ENCODE results near the gene FAM151A. TPM values are rescaled to one million over a fixed set of nuclear protein-coding genes. Genes with fewer than 3 reads are reported as not detected.
"Not testable (repeated sequence)": the region's sequence is repeated elsewhere in the genome, so short reads cannot be mapped to it uniquely, and the experiment has no call there.

The FAM151A gene
- total and polyA plus RNA-seq, 5 donors from 2014 or later = not detected

DNA sequence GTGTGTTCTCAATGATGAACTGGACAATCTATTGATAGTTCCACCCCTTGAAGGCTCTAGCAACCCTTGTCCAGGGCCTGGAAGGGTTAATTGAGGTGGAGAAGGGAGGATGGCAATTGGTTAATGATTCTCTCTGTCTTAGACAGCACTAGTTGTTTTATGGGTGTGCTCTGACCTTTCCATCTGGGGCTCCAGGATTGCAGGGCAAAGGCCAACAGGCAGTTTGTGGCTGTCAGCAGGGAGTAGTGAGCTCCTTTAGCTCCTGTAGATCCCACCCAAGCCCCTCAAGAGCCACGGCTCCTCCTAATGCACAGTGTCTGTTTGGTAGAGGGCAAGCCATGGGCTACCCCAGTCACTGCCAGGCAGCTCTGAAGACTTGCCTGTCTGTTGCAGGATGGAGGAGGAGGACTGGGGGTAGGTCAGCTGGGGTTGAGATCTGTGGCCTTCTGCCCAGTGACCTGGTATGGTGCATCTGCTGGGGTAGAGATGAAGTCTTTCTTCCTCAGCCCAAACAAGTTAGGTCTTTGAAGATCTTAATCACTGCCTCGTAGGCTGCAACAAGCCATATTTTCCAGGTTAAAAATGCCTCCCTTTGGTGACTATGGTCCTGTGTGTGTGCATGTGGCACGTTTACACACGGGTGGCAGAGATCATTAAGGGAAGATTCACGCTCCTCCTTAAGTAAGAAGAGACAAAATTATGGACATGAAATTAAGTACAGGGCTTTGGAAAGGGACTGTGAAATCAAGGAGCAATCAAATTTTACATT, 26.0 kb upstream of the FAM151A start:
- no peak overlapping the region for H3K4me3 ChIP-seq (ENCODE audit: low read depth, low read length)
- no peak overlapping the region for H3K4me3 Mint-ChIP-seq
- H3K27ac ChIP-seq (ENCODE audit: insufficient read depth, low read length, poor library complexity, severe bottlenecking) = no peak overlapping the region
- H3K36me3 Mint-ChIP-seq = no peaks in the 10 kb centered on the region
- peak overlapping the region in 1 of 3 donors; percentile 63 for H3K27ac Mint-ChIP-seq
- no peaks in the 10 kb centered on the region for H3K36me3 ChIP-seq (ENCODE audit: control insufficient read depth, insufficient read depth, low read length)
- no peaks in the 10 kb centered on the region for H3K4me1 ChIP-seq (ENCODE audit: control insufficient read depth, insufficient read depth, low read length, poor library complexity, severe bottlenecking)
- H3K27me3 Mint-ChIP-seq = peaks cover 15% of the 10 kb centered on the region
- H3K9me3 Mint-ChIP-seq = peaks cover 0 to 1% (median 0%) of the 10 kb centered on the region in 7 donors
- DNase-seq (no peak), ATAC-seq (ENCODE audit: low read depth in 2 of 2) (no peak)
- no peaks in the 10 kb centered on the region for H3K27me3 ChIP-seq (ENCODE audit: control insufficient read depth, insufficient read depth, low read length)
- H3K9me3 ChIP-seq (ENCODE audit: control insufficient read depth in 2 of 2, low read length in 2 of 2) = peaks cover 0 to 5% of the 10 kb centered on the region in 2 experiments
- H3K4me1 Mint-ChIP-seq = no peaks in the 10 kb centered on the region

DNA sequence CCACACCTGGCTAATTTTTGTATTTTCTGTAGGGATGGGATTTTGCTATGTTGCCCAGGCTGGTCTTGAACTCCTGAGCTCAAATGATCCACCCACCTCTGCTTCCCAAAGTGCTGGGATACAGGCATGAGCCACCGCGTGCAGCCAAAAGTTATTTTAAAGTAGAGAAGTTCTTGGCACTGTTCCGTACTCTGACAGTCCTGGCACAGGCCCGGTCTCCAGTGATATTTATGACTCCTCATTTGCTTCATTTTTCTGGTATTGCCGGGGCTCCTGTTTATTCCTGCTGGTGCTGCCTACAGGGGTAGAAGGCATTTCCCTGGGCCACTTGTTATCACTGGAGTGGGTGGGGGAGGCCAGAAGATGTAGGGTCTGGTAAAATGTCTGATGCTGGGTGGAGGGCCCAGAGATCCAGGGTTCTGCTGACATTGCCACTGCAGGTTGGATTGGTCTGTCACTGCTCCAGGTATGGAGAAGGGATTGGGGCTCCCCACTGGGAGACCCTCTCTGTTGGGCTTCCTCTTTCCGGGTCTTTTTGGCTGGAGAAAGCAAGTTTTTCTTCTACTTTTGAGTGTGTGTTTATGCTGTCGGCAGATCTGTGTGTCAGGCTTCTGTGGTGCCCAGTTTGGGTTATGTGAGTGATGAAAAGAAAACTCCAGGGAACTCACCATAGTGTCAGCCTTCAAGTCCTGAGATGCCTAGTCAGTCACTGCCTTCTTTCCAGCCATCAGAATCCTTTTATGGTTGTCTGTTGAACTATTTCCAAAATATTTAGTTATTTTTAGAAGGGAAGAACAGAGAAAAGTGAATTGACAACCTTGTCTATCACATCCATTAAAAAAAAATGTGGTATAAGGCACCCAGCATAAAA, 22.7 kb upstream of the FAM151A start:
- Histone ChIP-seq H3K4me3 (ENCODE audit: low read depth, low read length) (no peak overlapping the region), H3K27ac (ENCODE audit: insufficient read depth, low read length, poor library complexity, severe bottlenecking) (no peak overlapping the region), H3K27me3 (ENCODE audit: control insufficient read depth, insufficient read depth, low read length) (no peaks in the 10 kb centered on the region), H3K9me3 (ENCODE audit: control insufficient read depth in 2 of 2, low read length in 2 of 2) (peaks cover 7 to 12% of the 10 kb centered on the region in 2 experiments), H3K36me3 (ENCODE audit: control insufficient read depth, insufficient read depth, low read length) (no peaks in the 10 kb centered on the region), H3K4me1 (ENCODE audit: control insufficient read depth, insufficient read depth, low read length, poor library complexity, severe bottlenecking) (no peaks in the 10 kb centered on the region)
- DNase-seq (no peak), ATAC-seq (ENCODE audit: low read depth in 2 of 2) (no peak)
- peaks cover 11% of the 10 kb centered on the region for H3K27me3 Mint-ChIP-seq
- no peaks in the 10 kb centered on the region for H3K36me3 Mint-ChIP-seq
- peaks cover 0 to 14% (median 5%) of the 10 kb centered on the region in 7 donors for H3K9me3 Mint-ChIP-seq
- no peak overlapping the region for H3K4me3 Mint-ChIP-seq
- H3K27ac Mint-ChIP-seq = no peak overlapping the region
- H3K4me1 Mint-ChIP-seq = no peaks in the 10 kb centered on the region

DNA sequence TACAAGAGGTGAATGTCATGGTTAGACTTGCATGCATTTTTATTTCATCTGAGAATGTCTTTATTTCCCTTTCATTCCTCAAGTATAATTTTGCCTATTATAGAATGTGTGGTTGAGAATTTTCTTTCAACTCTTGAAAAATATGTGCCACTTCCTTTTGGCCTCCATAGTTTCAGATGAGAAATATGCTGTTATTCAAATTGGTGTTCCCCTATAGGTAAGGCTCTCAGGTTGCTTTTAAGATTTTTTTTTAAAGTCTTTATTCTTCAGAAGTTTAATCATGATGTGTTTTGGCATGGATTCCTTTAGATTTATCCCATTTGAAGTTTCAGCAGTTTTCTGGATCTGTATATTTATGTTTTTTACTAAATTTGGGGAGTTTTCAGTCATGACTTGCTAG, 20.4 kb upstream of the FAM151A start:
- H3K27me3 ChIP-seq (ENCODE audit: control insufficient read depth, insufficient read depth, low read length) = no peaks in the 10 kb centered on the region
- ATAC-seq (ENCODE audit: low read depth in 2 of 2) (no peak), DNase-seq (no peak)
- no peaks in the 10 kb centered on the region for H3K4me1 ChIP-seq (ENCODE audit: control insufficient read depth, insufficient read depth, low read length, poor library complexity, severe bottlenecking)
- H3K27ac ChIP-seq (ENCODE audit: insufficient read depth, low read length, poor library complexity, severe bottlenecking) = no peak overlapping the region
- no peak overlapping the region for H3K4me3 Mint-ChIP-seq
- H3K9me3 Mint-ChIP-seq = peaks cover 0 to 14% (median 5%) of the 10 kb centered on the region in 7 donors
- H3K27ac Mint-ChIP-seq = no peak overlapping the region
- H3K36me3 ChIP-seq (ENCODE audit: control insufficient read depth, insufficient read depth, low read length) = no peaks in the 10 kb centered on the region
- no peaks in the 10 kb centered on the region for H3K36me3 Mint-ChIP-seq
- H3K9me3 ChIP-seq (ENCODE audit: control insufficient read depth in 2 of 2, low read length in 2 of 2) = peaks cover 7 to 12% of the 10 kb centered on the region in 2 experiments
- H3K4me1 Mint-ChIP-seq = no peaks in the 10 kb centered on the region
- H3K27me3 Mint-ChIP-seq = peaks cover 11% of the 10 kb centered on the region
- no peak overlapping the region for H3K4me3 ChIP-seq (ENCODE audit: low read depth, low read length)

GRCh38 chr1:54640863-54641836, 17.8 kb upstream of the FAM151A start, which contains the start of gene MROH7:
TSS of gene MROH7 (plus strand) at chr1:54641786. CDS start at chr1:54652927, 11,141 bp downstream.
- Histone ChIP-seq H3K4me3 (ENCODE audit: low read depth, low read length) (no peak within 1 kb of the TSS), H3K27ac (ENCODE audit: insufficient read depth, low read length, poor library complexity, severe bottlenecking) (no peak within 1 kb of the TSS), H3K36me3 (ENCODE audit: control insufficient read depth, insufficient read depth, low read length) (no peaks in the 10 kb centered on the region), H3K9me3 (ENCODE audit: control insufficient read depth in 2 of 2, low read length in 2 of 2) (peaks cover 7 to 12% of the 10 kb centered on the region in 2 experiments), H3K27me3 (ENCODE audit: control insufficient read depth, insufficient read depth, low read length) (no peaks in the 10 kb centered on the region), H3K4me1 (ENCODE audit: control insufficient read depth, insufficient read depth, low read length, poor library complexity, severe bottlenecking) (no peaks in the 10 kb centered on the region)
- no peak for ATAC-seq (ENCODE audit: low read depth in 2 of 2)
- Mint-ChIP-seq H3K27ac (no peak within 1 kb of the TSS), H3K4me3 (no peak within 1 kb of the TSS), H3K36me3 (no peaks in the 10 kb centered on the region), H3K4me1 (no peaks in the 10 kb centered on the region), H3K9me3 (peaks cover 0 to 14% (median 5%) of the 10 kb centered on the region in 7 donors), H3K27me3 (peaks cover 12% of the 10 kb centered on the region)
- no peak for DNase-seq

- DNase-seq = no peak
Observed at GRCh38 chr1:54640361-54640760, 17.0 kb upstream of the FAM151A start.

GRCh38 chr1:54636461-54637446, 13.4 kb upstream of the FAM151A start:
- H3K4me1 ChIP-seq (ENCODE audit: control insufficient read depth, insufficient read depth, low read length, poor library complexity, severe bottlenecking); H3K27ac Mint-ChIP-seq; H3K4me3 ChIP-seq (ENCODE audit: low read depth, low read length); H3K4me1 Mint-ChIP-seq; H3K9me3 Mint-ChIP-seq; ATAC-seq (ENCODE audit: low read depth in 2 of 2); H3K4me3 Mint-ChIP-seq; H3K27ac ChIP-seq (ENCODE audit: insufficient read depth, low read length, poor library complexity, severe bottlenecking); H3K36me3 Mint-ChIP-seq; DNase-seq; H3K27me3 ChIP-seq (ENCODE audit: control insufficient read depth, insufficient read depth, low read length); H3K9me3 ChIP-seq (ENCODE audit: control insufficient read depth in 2 of 2, low read length in 2 of 2); H3K36me3 ChIP-seq (ENCODE audit: control insufficient read depth, insufficient read depth, low read length): not testable (repeated sequence)
- H3K27me3 Mint-ChIP-seq = peaks cover 27% of the 10 kb centered on the region

More at GRCh38 chr1:54640361-54640760, 17.0 kb upstream of the FAM151A start:
- Mint-ChIP-seq H3K4me1 (no peaks in the 10 kb centered on the region), H3K36me3 (no peaks in the 10 kb centered on the region), H3K4me3 (no peak overlapping the region), H3K27me3 (peaks cover 12% of the 10 kb centered on the region), H3K27ac (no peak overlapping the region), H3K9me3 (peaks cover 0 to 14% (median 5%) of the 10 kb centered on the region in 7 donors)
- no peaks in the 10 kb centered on the region for H3K27me3 ChIP-seq (ENCODE audit: control insufficient read depth, insufficient read depth, low read length)
- H3K9me3 ChIP-seq (ENCODE audit: control insufficient read depth in 2 of 2, low read length in 2 of 2) = peaks cover 7 to 12% of the 10 kb centered on the region in 2 experiments
- no peak for ATAC-seq (ENCODE audit: low read depth in 2 of 2)
- no peaks in the 10 kb centered on the region for H3K36me3 ChIP-seq (ENCODE audit: control insufficient read depth, insufficient read depth, low read length)
- no peak overlapping the region for H3K27ac ChIP-seq (ENCODE audit: insufficient read depth, low read length, poor library complexity, severe bottlenecking)
- H3K4me3 ChIP-seq (ENCODE audit: low read depth, low read length) = no peak overlapping the region
- H3K4me1 ChIP-seq (ENCODE audit: control insufficient read depth, insufficient read depth, low read length, poor library complexity, severe bottlenecking) = no peaks in the 10 kb centered on the region
